ENCODE measurements around the gene RAB37. TPM values are rescaled to one million over a fixed set of nuclear protein-coding genes. Genes with fewer than 3 reads are reported as not detected.

Gene RAB37
- 1 to 10 TPM; 1.4 to 2.2 (median 1.7) TPM for polyA plus RNA-seq

GRCh38 chr17:74736513-74737298 is at the start of gene RAB37:
Gene RAB37 (plus strand): TSS chr17:74737256. CDS start chr17:74737273, 17 bp downstream.
- H3K27ac ChIP-seq (ENCODE audit: low read depth, low read length) = no peak within 1 kb of the TSS
- 1 to 2% (median 2%) methylated on average over 61 to 67 of the region's 67 CpGs for WGBS, 3 donors

GRCh38 chr17:74687886-74688285 is 49.2 kb upstream of the RAB37 start:
- WGBS, 3 donors = 88 to 95% (median 91%) methylated on average over 3 of the region's 3 CpGs
- no peak overlapping the region for H3K27ac ChIP-seq (ENCODE audit: low read depth, low read length)

- WGBS, 3 donors = 46 to 65% (median 54%) methylated on average over 6 of the region's 6 CpGs
- H3K27ac ChIP-seq (ENCODE audit: low read depth, low read length) = no peak overlapping the region
These were observed 46.6 kb upstream of the RAB37 start for GRCh38 chr17:74690409-74690825.

- no peak overlapping the region for H3K27ac ChIP-seq (ENCODE audit: low read depth, low read length)
- 62 to 81% (median 76%) methylated on average over 8 of the region's 8 CpGs for WGBS, 3 donors
These were observed 45.9 kb upstream of the RAB37 start for GRCh38 chr17:74691151-74691550.

- 84 to 87% (median 87%) methylated on average over 4 of the region's 4 CpGs for WGBS, 3 donors
- no peak overlapping the region for H3K27ac ChIP-seq (ENCODE audit: low read depth, low read length)
These were observed 43.0 kb upstream of the RAB37 start for GRCh38 chr17:74694081-74694480.

- no peak overlapping the region for H3K27ac ChIP-seq (ENCODE audit: low read depth, low read length)
- 65 to 84% (median 82%) methylated on average over 10 to 11 of the region's 11 CpGs for WGBS, 3 donors
These were observed 41.4 kb upstream of the RAB37 start for GRCh38 chr17:74695629-74696028.

GRCh38 chr17:74697515-74697914 is 39.5 kb upstream of the RAB37 start:
- WGBS, 3 donors = 72 to 86% (median 76%) methylated on average over 2 of the region's 2 CpGs
- no peak overlapping the region for H3K27ac ChIP-seq (ENCODE audit: low read depth, low read length)

- WGBS, 3 donors = 83 to 92% (median 91%) methylated on average over 7 of the region's 7 CpGs
- no peak overlapping the region for H3K27ac ChIP-seq (ENCODE audit: low read depth, low read length)
These were observed 39.0 kb upstream of the RAB37 start for GRCh38 chr17:74698069-74698468.

GRCh38 chr17:74699236-74699635 is 37.8 kb upstream of the RAB37 start:
- H3K27ac ChIP-seq (ENCODE audit: low read depth, low read length) = no peak overlapping the region
- 69 to 79% (median 76%) methylated on average over 9 of the region's 9 CpGs for WGBS, 3 donors

GRCh38 chr17:74702116-74702871 is 34.8 kb upstream of the RAB37 start:
- WGBS, 3 donors = 66 to 72% (median 72%) methylated on average over 9 of the region's 9 CpGs
- H3K27ac ChIP-seq (ENCODE audit: low read depth, low read length) = no peak overlapping the region

- no peak overlapping the region for H3K27ac ChIP-seq (ENCODE audit: low read depth, low read length)
- 45 to 75% (median 66%) methylated on average over 2 of the region's 2 CpGs for WGBS, 3 donors
These were observed 33.7 kb upstream of the RAB37 start for GRCh38 chr17:74703311-74703710.

GRCh38 chr17:74704544-74704943 is 32.5 kb upstream of the RAB37 start:
- WGBS, 3 donors = 78 to 91% (median 84%) methylated on average over 8 of the region's 8 CpGs

GRCh38 chr17:74711058-74711824 is 25.8 kb upstream of the RAB37 start:
- 50 to 56% (median 53%) methylated on average over 12 of the region's 12 CpGs for WGBS, 3 donors
- H3K27ac ChIP-seq (ENCODE audit: low read depth, low read length) = no peak overlapping the region

More at GRCh38 chr17:74704544-74704943, 32.5 kb upstream of the RAB37 start:
- H3K27ac ChIP-seq (ENCODE audit: low read depth, low read length) = no peak overlapping the region

- H3K27ac ChIP-seq (ENCODE audit: low read depth, low read length) = no peak overlapping the region
- 46 to 53% (median 49%) methylated on average over 7 of the region's 7 CpGs for WGBS, 3 donors
These were observed 24.8 kb upstream of the RAB37 start for GRCh38 chr17:74712301-74712700.

GRCh38 chr17:74712756-74713155 is 24.3 kb upstream of the RAB37 start, which contains the start of gene CD300LF:
Gene CD300LF (minus strand): TSS chr17:74712923. CDS start chr17:74712866, 57 bp downstream.
- no peak within 1 kb of the TSS for H3K27ac ChIP-seq (ENCODE audit: low read depth, low read length)
- 40 to 71% (median 46%) methylated on average over 8 of the region's 8 CpGs for WGBS, 3 donors

GRCh38 chr17:74713171-74713755 is 23.8 kb upstream of the RAB37 start:
- 66 to 78% (median 71%) methylated on average over 12 of the region's 12 CpGs for WGBS, 3 donors
- no peak overlapping the region for H3K27ac ChIP-seq (ENCODE audit: low read depth, low read length)

GRCh38 chr17:74715144-74715543 is 21.9 kb upstream of the RAB37 start:
- 40 to 58% (median 48%) methylated on average over 4 of the region's 4 CpGs for WGBS, 3 donors
- no peak overlapping the region for H3K27ac ChIP-seq (ENCODE audit: low read depth, low read length)

- H3K27ac ChIP-seq (ENCODE audit: low read depth, low read length) = no peak overlapping the region
- 89 to 93% (median 91%) methylated on average over 4 of the region's 4 CpGs for WGBS, 3 donors
These were observed 16.6 kb upstream of the RAB37 start for GRCh38 chr17:74720506-74720905.

Measured in adipose tissue (tissue), 3 donors.